Stimulated activated CD8-positive, alpha-beta memory T cell treated with anti-CD3 and anti-CD28 coated beads, Interleukin-12 subunit alpha, Interleukin-12 subunit beta, amount 100 ng/mL, for 24 hours (primary cell): ENCODE measurements around the gene POLA1.

Experiments
- DNase-seq: peaks from one replicate; pipeline ENCODE4 v3.0.0-alpha.2; 2020; ENCODE audit errors: extremely low read depth

POLA1 gene

GRCh38 chrX:25022499-25023325 lies 329.0 kb downstream of the POLA1 start:
- DNase-seq = no peak

DNA sequence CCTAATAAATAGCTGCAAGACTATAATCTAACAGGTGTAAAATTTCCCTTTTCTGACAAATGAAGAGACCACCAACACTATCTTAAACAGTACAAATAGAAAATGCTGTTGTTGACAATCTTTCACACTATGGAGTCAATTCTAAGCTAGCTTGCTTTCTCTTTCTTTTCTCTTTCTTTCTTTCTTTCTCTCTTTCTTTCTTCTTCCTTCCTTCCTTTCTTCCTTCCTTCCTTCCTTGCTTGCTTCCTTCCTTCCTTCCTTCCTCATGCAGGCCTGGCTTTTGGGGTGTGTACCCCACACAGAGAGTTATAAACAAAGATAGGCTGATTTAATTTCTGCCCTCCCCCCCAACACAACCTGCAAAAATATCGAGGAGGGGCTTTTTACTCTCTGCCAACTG lies 330.2 kb downstream of the POLA1 start:
- DNase-seq = no peak

DNA sequence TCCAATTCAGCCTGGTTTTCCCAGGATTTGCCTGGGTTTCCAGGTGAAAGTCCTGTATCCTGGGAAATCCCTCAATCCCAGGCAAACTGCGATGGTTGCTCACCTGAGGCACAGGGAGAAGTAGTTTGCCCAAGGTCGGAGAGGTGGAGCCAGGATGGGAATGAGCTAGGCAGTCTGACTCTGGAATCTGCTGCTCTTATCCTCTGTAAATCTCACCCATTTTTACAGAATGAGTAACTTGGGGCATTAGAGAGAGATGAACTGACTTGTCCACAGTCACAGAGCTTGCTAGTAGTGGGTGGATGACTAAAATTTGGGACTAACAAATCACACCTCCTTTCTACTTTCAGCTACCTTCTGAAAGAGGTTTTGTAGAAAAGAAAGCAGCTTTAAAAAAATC lies 331.9 kb downstream of the POLA1 start:
- DNase-seq = no peak

- DNase-seq = no peak
Measured at GRCh38 chrX:25026576-25026975, 332.9 kb downstream of the POLA1 start.

DNA sequence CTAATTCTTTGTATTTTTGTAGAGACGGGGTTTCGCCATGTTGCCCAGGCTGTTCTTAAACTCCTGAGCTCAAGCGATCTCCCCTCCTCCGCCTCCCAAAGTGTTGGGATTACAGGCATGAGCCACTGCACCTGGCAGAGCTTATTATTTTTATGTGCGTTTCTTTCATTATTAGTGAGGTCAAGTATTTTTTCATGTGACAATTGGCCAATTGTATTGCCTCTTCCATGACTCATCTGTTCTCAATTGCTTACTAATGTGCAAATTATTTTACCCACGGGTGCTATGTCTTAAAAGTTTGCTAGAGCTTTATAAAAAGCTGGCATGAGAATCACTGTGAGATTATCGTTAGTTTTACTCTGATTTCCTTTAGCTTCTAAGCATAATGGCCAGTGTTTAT lies 335.0 kb downstream of the POLA1 start:
- DNase-seq = no peak

GRCh38 chrX:25029288-25029825 lies 335.6 kb downstream of the POLA1 start:
- DNase-seq = no peak

DNA sequence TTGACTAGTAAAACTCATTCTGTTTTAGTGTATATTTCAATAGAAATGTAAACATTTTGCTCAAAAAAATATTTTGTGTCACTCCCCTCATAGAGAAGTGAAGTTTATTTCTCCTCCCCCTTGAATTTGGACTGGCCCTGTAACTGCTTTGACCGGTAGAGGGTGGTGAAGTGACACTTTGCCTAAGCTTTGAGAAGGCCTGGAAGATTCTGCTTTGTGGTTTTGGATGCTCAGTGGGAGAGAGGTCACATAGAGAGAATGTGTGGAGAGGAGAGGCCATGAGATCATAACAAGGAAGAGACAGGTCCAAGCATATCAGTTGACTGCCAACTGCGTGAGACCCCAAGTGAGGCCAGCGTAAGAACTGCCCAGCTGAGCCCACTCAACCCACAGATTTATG lies 341.2 kb downstream of the POLA1 start:
- no peak for DNase-seq

DNA sequence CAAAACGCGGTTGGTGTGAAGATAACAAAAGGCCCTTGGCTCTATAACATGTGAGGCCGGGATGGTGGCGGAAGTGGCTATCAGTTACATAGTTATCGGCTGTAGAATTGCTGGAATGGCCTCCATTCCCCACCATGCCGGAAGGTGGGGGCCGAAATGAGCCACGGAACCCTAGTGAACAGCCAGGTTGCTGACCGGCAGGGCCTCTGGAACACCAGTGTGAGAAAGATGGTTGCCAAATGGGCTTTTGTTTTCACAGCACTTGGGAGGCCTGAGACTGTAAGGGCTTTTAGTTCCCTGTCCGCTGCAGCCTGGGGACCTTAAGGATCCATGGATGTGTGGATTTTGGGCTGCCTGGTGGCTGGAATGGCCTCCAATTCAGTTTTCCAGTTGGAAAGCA lies 345.3 kb downstream of the POLA1 start:
- DNase-seq = no peak

- no peak for DNase-seq
Measured at GRCh38 chrX:25043192-25043591, 349.5 kb downstream of the POLA1 start.
